ENCODE data around the gene BLTP3A.
"Not testable (repeated sequence)": the region's sequence is repeated elsewhere in the genome, so short reads cannot be mapped to it uniquely, and the experiment has no call there.

The BLTP3A gene

GRCh38 chr6:34757687-34758274 lies 34.1 kb upstream of the BLTP3A start:
- no peak overlapping the region for H2AK5ac ChIP-seq (ENCODE audit: low read length)
- peak overlapping the region; percentile 71 for H4K8ac ChIP-seq (ENCODE audit: low read depth, low read length)
- peaks cover 6% of the 10 kb centered on the region for H3K79me1 ChIP-seq (ENCODE audit: low read length)
- H4K91ac ChIP-seq (ENCODE audit: low read depth, low read length): peak overlapping the region; percentile 11
- H3K4me1 ChIP-seq (ENCODE audit: control insufficient read depth in 1 of 2, insufficient read depth in 2 of 2, low read length in 2 of 2): peaks cover 0 to 7% of the 10 kb centered on the region in 2 experiments
- peak overlapping the region; percentile 27 for H2AFZ ChIP-seq (ENCODE audit: insufficient read depth, low read length, poor library complexity)
- H3K79me2 ChIP-seq (ENCODE audit: control insufficient read depth, insufficient read depth, low read length, poor library complexity): peaks cover 6% of the 10 kb centered on the region
- H3K27me3 ChIP-seq (ENCODE audit: insufficient read depth, low read length): no peaks in the 10 kb centered on the region
- H2BK120ac ChIP-seq (ENCODE audit: insufficient read depth, low read length, poor library complexity): no peak overlapping the region
- H3K27ac ChIP-seq (ENCODE audit: low read depth, low read length): no peak overlapping the region
- no CpG with 5 or more reads among the region's 11 CpGs for WGBS (ENCODE audit: extremely low coverage, insufficient coverage, insufficient read length)
- no peak overlapping the region for H3K18ac ChIP-seq (ENCODE audit: low read length)
- H3K36me3 ChIP-seq (ENCODE audit: control insufficient read depth in 1 of 2, insufficient read depth in 2 of 2, low read length in 2 of 2): peaks cover 1 to 11% of the 10 kb centered on the region in 2 experiments
- DNase-seq: no peak
- H3K4me2 ChIP-seq (ENCODE audit: low read length): peak overlapping the region; percentile 78
- H4K12ac ChIP-seq (ENCODE audit: low read depth, low read length): peak overlapping the region; percentile 74
- H3K4me3 ChIP-seq (ENCODE audit: low read depth, low read length): peak overlapping the region; percentile 86
- peak overlapping the region; percentile 52 for H3K4ac ChIP-seq (ENCODE audit: low read depth, low read length)
- H3K9me3 ChIP-seq (ENCODE audit: insufficient read depth, low read depth, low read length): no peaks in the 10 kb centered on the region
- peak overlapping the region; percentile 28 for H3K14ac ChIP-seq (ENCODE audit: low read length)
- peak overlapping the region; percentile 93 for H3K9ac ChIP-seq (ENCODE audit: low read length)
- no peak overlapping the region for H3K23ac ChIP-seq (ENCODE audit: low read length)
- H2BK5ac ChIP-seq (ENCODE audit: low read depth, low read length, poor library complexity): no peak overlapping the region
- H2BK12ac ChIP-seq (ENCODE audit: low read length): no peak overlapping the region

- no peak overlapping the region for H4K91ac ChIP-seq (ENCODE audit: low read depth, low read length)
- H3K4ac ChIP-seq (ENCODE audit: low read depth, low read length): no peak overlapping the region
- no peak overlapping the region for H3K23ac ChIP-seq (ENCODE audit: low read length)
- no peak overlapping the region for H3K27ac ChIP-seq (ENCODE audit: low read depth, low read length)
- no peak overlapping the region for H2BK12ac ChIP-seq (ENCODE audit: low read length)
- no peak overlapping the region for H3K14ac ChIP-seq (ENCODE audit: low read length)
- H2BK5ac ChIP-seq (ENCODE audit: low read depth, low read length, poor library complexity): no peak overlapping the region
- no CpG with 5 or more reads among the region's 8 CpGs for WGBS (ENCODE audit: extremely low coverage, insufficient coverage, insufficient read length)
- H3K9me3 ChIP-seq (ENCODE audit: insufficient read depth, low read depth, low read length): no peaks in the 10 kb centered on the region
- no peak overlapping the region for H3K4me2 ChIP-seq (ENCODE audit: low read length)
- no peak overlapping the region for H4K12ac ChIP-seq (ENCODE audit: low read depth, low read length)
- no peak overlapping the region for H4K8ac ChIP-seq (ENCODE audit: low read depth, low read length)
- no peak overlapping the region for H3K18ac ChIP-seq (ENCODE audit: low read length)
- no peak for DNase-seq
- H3K9ac ChIP-seq (ENCODE audit: low read length): no peak overlapping the region
- no peak overlapping the region for H2BK120ac ChIP-seq (ENCODE audit: insufficient read depth, low read length, poor library complexity)
- H3K36me3 ChIP-seq (ENCODE audit: control insufficient read depth in 1 of 2, insufficient read depth in 2 of 2, low read length in 2 of 2): peaks cover 11 to 17% of the 10 kb centered on the region in 2 experiments
- H3K4me3 ChIP-seq (ENCODE audit: low read depth, low read length): no peak overlapping the region
- peaks cover 6% of the 10 kb centered on the region for H3K79me1 ChIP-seq (ENCODE audit: low read length)
- H3K4me1 ChIP-seq (ENCODE audit: control insufficient read depth in 1 of 2, insufficient read depth in 2 of 2, low read length in 2 of 2): peaks cover 0 to 7% of the 10 kb centered on the region in 2 experiments
- no peaks in the 10 kb centered on the region for H3K27me3 ChIP-seq (ENCODE audit: insufficient read depth, low read length)
- no peak overlapping the region for H2AFZ ChIP-seq (ENCODE audit: insufficient read depth, low read length, poor library complexity)
- peaks cover 6% of the 10 kb centered on the region for H3K79me2 ChIP-seq (ENCODE audit: control insufficient read depth, insufficient read depth, low read length, poor library complexity)
- H2AK5ac ChIP-seq (ENCODE audit: low read length): no peak overlapping the region
Observed at GRCh38 chr6:34760108-34760507, 31.8 kb upstream of the BLTP3A start.

GRCh38 chr6:34761681-34762080 lies 30.2 kb upstream of the BLTP3A start:
- H4K8ac ChIP-seq (ENCODE audit: low read depth, low read length); H3K79me2 ChIP-seq (ENCODE audit: control insufficient read depth, insufficient read depth, low read length, poor library complexity); H4K91ac ChIP-seq (ENCODE audit: low read depth, low read length); H2BK5ac ChIP-seq (ENCODE audit: low read depth, low read length, poor library complexity); H2AFZ ChIP-seq (ENCODE audit: insufficient read depth, low read length, poor library complexity); H2BK12ac ChIP-seq (ENCODE audit: low read length); H2AK5ac ChIP-seq (ENCODE audit: low read length); H3K9ac ChIP-seq (ENCODE audit: low read length); H3K9me3 ChIP-seq (ENCODE audit: insufficient read depth, low read depth, low read length); H3K14ac ChIP-seq (ENCODE audit: low read length); H3K79me1 ChIP-seq (ENCODE audit: low read length); H3K27ac ChIP-seq (ENCODE audit: low read depth, low read length); H3K18ac ChIP-seq (ENCODE audit: low read length); DNase-seq; H2BK120ac ChIP-seq (ENCODE audit: insufficient read depth, low read length, poor library complexity); H3K4me3 ChIP-seq (ENCODE audit: low read depth, low read length); H3K27me3 ChIP-seq (ENCODE audit: insufficient read depth, low read length); H3K4ac ChIP-seq (ENCODE audit: low read depth, low read length); H3K4me2 ChIP-seq (ENCODE audit: low read length); H3K4me1 ChIP-seq (ENCODE audit: control insufficient read depth in 1 of 2, insufficient read depth in 2 of 2, low read length in 2 of 2); H3K23ac ChIP-seq (ENCODE audit: low read length); H4K12ac ChIP-seq (ENCODE audit: low read depth, low read length): not testable (repeated sequence)
- WGBS (ENCODE audit: extremely low coverage, insufficient coverage, insufficient read length): no CpG with 5 or more reads among the region's 5 CpGs
- peaks cover 18 to 23% of the 10 kb centered on the region in 2 experiments for H3K36me3 ChIP-seq (ENCODE audit: control insufficient read depth in 1 of 2, insufficient read depth in 2 of 2, low read length in 2 of 2)

GRCh38 chr6:34768148-34768547 lies 23.7 kb upstream of the BLTP3A start:
- DNase-seq: no peak
- no peak overlapping the region for H4K8ac ChIP-seq (ENCODE audit: low read depth, low read length)
- no peak overlapping the region for H3K4me3 ChIP-seq (ENCODE audit: low read depth, low read length)
- no peaks in the 10 kb centered on the region for H3K79me2 ChIP-seq (ENCODE audit: control insufficient read depth, insufficient read depth, low read length, poor library complexity)
- no peak overlapping the region for H2BK12ac ChIP-seq (ENCODE audit: low read length)
- H3K27ac ChIP-seq (ENCODE audit: low read depth, low read length): no peak overlapping the region
- no peak overlapping the region for H3K14ac ChIP-seq (ENCODE audit: low read length)
- no peaks in the 10 kb centered on the region for H3K4me1 ChIP-seq (ENCODE audit: control insufficient read depth in 1 of 2, insufficient read depth in 2 of 2, low read length in 2 of 2)
- no peak overlapping the region for H2AK5ac ChIP-seq (ENCODE audit: low read length)
- no peak overlapping the region for H3K18ac ChIP-seq (ENCODE audit: low read length)
- H3K4me2 ChIP-seq (ENCODE audit: low read length): no peak overlapping the region
- H2AFZ ChIP-seq (ENCODE audit: insufficient read depth, low read length, poor library complexity): no peak overlapping the region
- no peaks in the 10 kb centered on the region for H3K27me3 ChIP-seq (ENCODE audit: insufficient read depth, low read length)
- H3K4ac ChIP-seq (ENCODE audit: low read depth, low read length): no peak overlapping the region
- no peaks in the 10 kb centered on the region for H3K9me3 ChIP-seq (ENCODE audit: insufficient read depth, low read depth, low read length)
- H2BK120ac ChIP-seq (ENCODE audit: insufficient read depth, low read length, poor library complexity): no peak overlapping the region
- H3K9ac ChIP-seq (ENCODE audit: low read length): no peak overlapping the region
- H3K23ac ChIP-seq (ENCODE audit: low read length): no peak overlapping the region
- H3K36me3 ChIP-seq (ENCODE audit: control insufficient read depth in 1 of 2, insufficient read depth in 2 of 2, low read length in 2 of 2): peaks cover 31 to 36% of the 10 kb centered on the region in 2 experiments
- H4K91ac ChIP-seq (ENCODE audit: low read depth, low read length): no peak overlapping the region
- no CpG with 5 or more reads among the region's 1 CpG for WGBS (ENCODE audit: extremely low coverage, insufficient coverage, insufficient read length)
- no peaks in the 10 kb centered on the region for H3K79me1 ChIP-seq (ENCODE audit: low read length)
- H4K12ac ChIP-seq (ENCODE audit: low read depth, low read length): no peak overlapping the region
- H2BK5ac ChIP-seq (ENCODE audit: low read depth, low read length, poor library complexity): no peak overlapping the region
